ENCODE data around the gene YAE1.

DNA sequence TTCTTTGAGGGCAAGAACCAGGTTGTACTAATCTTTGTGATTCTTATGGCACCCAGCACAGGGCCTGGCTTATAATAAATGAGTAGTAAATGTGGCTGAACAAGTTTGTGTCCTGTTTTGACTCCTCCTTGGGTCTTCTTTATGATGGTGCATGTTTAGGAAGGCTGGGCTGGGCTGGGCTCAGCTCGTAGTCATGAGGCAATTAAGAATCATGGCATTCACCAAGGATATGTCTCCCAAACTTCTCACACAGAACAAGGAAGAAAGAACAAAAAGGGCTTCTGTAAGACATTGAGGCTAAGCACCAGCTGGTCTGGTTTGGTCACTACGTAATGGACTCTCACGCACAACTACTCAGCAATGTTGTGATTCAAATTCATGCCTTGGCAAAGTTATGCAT, 30.5 kb upstream of the YAE1 start:
- no peak for TF ChIP-seq EP300 (IDR thresholded peaks at IDR 0.05)
- no peak for TF ChIP-seq POLR2AphosphoS5 (IDR thresholded peaks at IDR 0.05)
